Caco-2 (cell line): ENCODE results near the gene GRHPR. TPM values are rescaled to one million over a fixed set of nuclear protein-coding genes. Genes with fewer than 3 reads are reported as not detected.

Source experiments
- BruUV-seq: library from RNA; stranded (reverse); fragments of 400-500 nt; replicated peaks from 2 replicates; lab custom pipeline; 2021; lab: Mats Ljungman, UMichigan
- CTCF ChIA-PET: fragments of 300-600 bp; sonication (Branson Sonifier 250); formaldehyde crosslinking; loops from one replicate; lab custom pipeline; 2022; ENCODE audit warnings: antibody characterized with exemption; lab: Charles Lee
- POLR2A ChIA-PET: fragments of 300-600 bp; sonication (Branson Sonifier 250); formaldehyde crosslinking; loops from one replicate; lab custom pipeline; 2022; ENCODE audit warnings: antibody characterized with exemption; lab: Charles Lee
- DNase-seq, 2 experiments: peaks; one replicate each; pipeline versions ENCODE4 v3.0.0 to v3.0.0-alpha.2; 2020 to 2022
- H3K27me3 ChIP-seq: replicated peaks from 2 replicates; pipeline ENCODE4 v1.6.0; 2011; ENCODE audit warnings: low read length; ENCODE audit not compliant: control insufficient read depth, insufficient read depth
- H3K36me3 ChIP-seq: 2 replicates; pipeline ENCODE4 v1.5.1; 2011; ENCODE audit warnings: low read length; ENCODE audit not compliant: control insufficient read depth, insufficient read depth
- H3K4me1 ChIP-seq: fragments of 250-450 bp; sonication (Bioruptor Pico); 2 replicates; pipeline ENCODE4 v1.5.1; 2020; ENCODE audit warnings: mild to moderate bottlenecking
- H3K4me3 ChIP-seq: 2 replicates; pipeline ENCODE4 v1.5.1; 2011; ENCODE audit warnings: low read depth, mild to moderate bottlenecking, control low read depth, low read length
- H3K9me3 ChIP-seq: fragments of 250-450 bp; sonication (Bioruptor Pico); 2 replicates; pipeline ENCODE4 v1.5.1; 2020; ENCODE audit warnings: mild to moderate bottlenecking, moderate library complexity
- H3K27ac Mint-ChIP-seq: one replicate; pipeline ENCODE4 v1.8.0; 2022; ENCODE audit warnings: mixed read lengths; ENCODE audit not compliant: unreplicated experiment
- H3K27me3 Mint-ChIP-seq: one replicate; pipeline ENCODE4 v1.8.0; 2022; ENCODE audit warnings: mixed read lengths; ENCODE audit not compliant: insufficient read depth, unreplicated experiment
- H3K36me3 Mint-ChIP-seq: one replicate; pipeline ENCODE4 v1.8.0; 2022; ENCODE audit warnings: mild to moderate bottlenecking, mixed read lengths; ENCODE audit not compliant: insufficient read depth, unreplicated experiment
- H3K4me1 Mint-ChIP-seq: one replicate; pipeline ENCODE4 v1.8.0; 2022; ENCODE audit warnings: low read depth, mixed read lengths; ENCODE audit not compliant: unreplicated experiment
- H3K4me3 Mint-ChIP-seq: one replicate; pipeline ENCODE4 v1.8.0; 2022; ENCODE audit warnings: mild to moderate bottlenecking, moderate library complexity, mixed read lengths; ENCODE audit not compliant: unreplicated experiment
- H3K9me3 Mint-ChIP-seq: one replicate; pipeline ENCODE4 v1.8.0; 2022; ENCODE audit warnings: mixed read lengths; ENCODE audit not compliant: unreplicated experiment
- intact Hi-C: fragments of 100-400 bp; cut with micrococcal nuclease; formaldehyde crosslinking; loops from one replicate; pipeline ENCODE4 v1.10.0; 2022; ENCODE audit not compliant: unreplicated experiment
- total RNA-seq: library from RNA; stranded (reverse); gene quantifications from 2 replicates; pipeline ENCODE4 v1.2.3, GENCODE V29; 2022
- TF ChIP-seq, protein P1 (sequence below), 2 experiments: fragments of 200-600 bp in 1 of 2; IDR thresholded peaks; 1 replicate in 1 of 2; 2 replicates in 1 of 2; pipeline versions ENCODE4 v1.5.1 to v1.8.0; 2011 to 2022; ENCODE audit warnings: antibody characterized with exemption in 1 of 2, control low read depth in 1 of 2, inconsistent platforms in 1 of 2, low read depth in 1 of 2, low read length in 1 of 2, mild to moderate bottlenecking in 1 of 2, moderate library complexity in 1 of 2; ENCODE audit not compliant: insufficient read depth in 1 of 2, severe bottlenecking in 1 of 2, unreplicated experiment in 1 of 2

GRHPR gene
- total RNA-seq, 1 experiment from 2014 or later = 82.5 TPM

DNA sequence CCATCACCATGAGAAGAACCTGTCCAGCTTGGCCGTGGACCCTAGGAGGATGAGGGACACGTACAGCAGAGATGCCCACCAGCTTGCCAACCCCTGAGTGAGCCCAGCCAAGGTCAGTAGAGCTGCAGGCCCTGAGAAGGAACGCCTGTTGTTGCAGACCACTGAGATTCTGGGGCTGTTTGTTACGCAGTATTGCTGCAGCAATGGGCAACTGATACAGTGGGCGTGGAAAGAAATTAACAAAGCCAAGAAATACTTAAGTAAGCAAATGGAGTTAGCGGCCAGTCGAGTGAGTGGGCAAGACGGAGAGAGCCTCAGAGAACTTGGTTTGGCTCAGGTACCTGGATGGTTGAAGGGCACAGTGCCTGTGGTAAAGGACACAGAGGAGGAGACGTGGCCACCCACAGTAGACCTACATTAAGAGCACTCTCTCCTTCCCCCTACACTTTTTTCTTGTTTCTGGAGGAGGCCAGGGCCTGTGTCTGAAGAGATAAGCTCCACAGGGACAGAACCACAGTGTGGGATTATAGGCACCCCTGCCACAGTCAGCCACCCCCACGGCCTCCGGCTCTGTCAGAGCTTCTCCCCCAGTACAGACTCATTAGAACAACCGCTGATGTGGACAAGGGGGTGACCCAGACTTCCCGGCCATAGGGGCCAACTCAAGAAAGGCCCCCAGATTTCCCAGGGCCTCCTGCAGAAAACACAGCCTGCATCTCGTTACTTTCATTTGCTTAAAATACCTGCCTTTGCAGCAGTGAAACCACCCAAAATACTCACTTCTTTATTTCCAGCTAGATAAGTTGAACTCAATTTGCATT lies 40.1 kb upstream of the GRHPR start:
- ChIA-PET CTCF (no interaction called here), POLR2A (no interaction called here)
- DNase-seq = no peak
- Histone ChIP-seq H3K4me1 (no peaks in the 10 kb centered on the region), H3K36me3 (no peaks in the 10 kb centered on the region), H3K9me3 (no peaks in the 10 kb centered on the region), H3K4me3 (no peak overlapping the region), H3K27me3 (no peaks in the 10 kb centered on the region)
- BruUV-seq = no TSS peak
- Mint-ChIP-seq H3K4me3 (no peak overlapping the region), H3K9me3 (no peaks in the 10 kb centered on the region), H3K27me3 (no peaks in the 10 kb centered on the region), H3K4me1 (no peaks in the 10 kb centered on the region), H3K27ac (no peak overlapping the region), H3K36me3 (peaks cover 4% of the 10 kb centered on the region)
- intact Hi-C loops = no loop called here
- TF ChIP-seq, protein P1, sequence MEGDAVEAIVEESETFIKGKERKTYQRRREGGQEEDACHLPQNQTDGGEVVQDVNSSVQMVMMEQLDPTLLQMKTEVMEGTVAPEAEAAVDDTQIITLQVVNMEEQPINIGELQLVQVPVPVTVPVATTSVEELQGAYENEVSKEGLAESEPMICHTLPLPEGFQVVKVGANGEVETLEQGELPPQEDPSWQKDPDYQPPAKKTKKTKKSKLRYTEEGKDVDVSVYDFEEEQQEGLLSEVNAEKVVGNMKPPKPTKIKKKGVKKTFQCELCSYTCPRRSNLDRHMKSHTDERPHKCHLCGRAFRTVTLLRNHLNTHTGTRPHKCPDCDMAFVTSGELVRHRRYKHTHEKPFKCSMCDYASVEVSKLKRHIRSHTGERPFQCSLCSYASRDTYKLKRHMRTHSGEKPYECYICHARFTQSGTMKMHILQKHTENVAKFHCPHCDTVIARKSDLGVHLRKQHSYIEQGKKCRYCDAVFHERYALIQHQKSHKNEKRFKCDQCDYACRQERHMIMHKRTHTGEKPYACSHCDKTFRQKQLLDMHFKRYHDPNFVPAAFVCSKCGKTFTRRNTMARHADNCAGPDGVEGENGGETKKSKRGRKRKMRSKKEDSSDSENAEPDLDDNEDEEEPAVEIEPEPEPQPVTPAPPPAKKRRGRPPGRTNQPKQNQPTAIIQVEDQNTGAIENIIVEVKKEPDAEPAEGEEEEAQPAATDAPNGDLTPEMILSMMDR (IDR thresholded peaks at IDR 0.05; ENCODE audit: insufficient read depth in 1 of 2, low read depth in 1 of 2, low read length in 1 of 2, severe bottlenecking in 1 of 2, unreplicated experiment in 1 of 2) = no peak

- TF ChIP-seq, protein P1 (IDR thresholded peaks at IDR 0.05; ENCODE audit: insufficient read depth in 1 of 2, low read depth in 1 of 2, low read length in 1 of 2, severe bottlenecking in 1 of 2, unreplicated experiment in 1 of 2) = no peak
- POLR2A ChIA-PET = no interaction called here
- Mint-ChIP-seq H3K4me3 (no peak overlapping the region), H3K27me3 (no peaks in the 10 kb centered on the region), H3K4me1 (no peaks in the 10 kb centered on the region), H3K9me3 (no peaks in the 10 kb centered on the region), H3K36me3 (peaks cover 4% of the 10 kb centered on the region), H3K27ac (no peak overlapping the region)
- DNase-seq = no peak
- intact Hi-C loops = no loop called here
- no peaks in the 10 kb centered on the region for H3K27me3 ChIP-seq
- no peaks in the 10 kb centered on the region for H3K36me3 ChIP-seq
- CTCF ChIA-PET = no interaction called here
- no peaks in the 10 kb centered on the region for H3K9me3 ChIP-seq
- no peaks in the 10 kb centered on the region for H3K4me1 ChIP-seq
- no peak overlapping the region for H3K4me3 ChIP-seq
- no TSS peak for BruUV-seq
These were observed 39.5 kb upstream of the GRHPR start for GRCh38 chr9:37382982-37383357.

DNA sequence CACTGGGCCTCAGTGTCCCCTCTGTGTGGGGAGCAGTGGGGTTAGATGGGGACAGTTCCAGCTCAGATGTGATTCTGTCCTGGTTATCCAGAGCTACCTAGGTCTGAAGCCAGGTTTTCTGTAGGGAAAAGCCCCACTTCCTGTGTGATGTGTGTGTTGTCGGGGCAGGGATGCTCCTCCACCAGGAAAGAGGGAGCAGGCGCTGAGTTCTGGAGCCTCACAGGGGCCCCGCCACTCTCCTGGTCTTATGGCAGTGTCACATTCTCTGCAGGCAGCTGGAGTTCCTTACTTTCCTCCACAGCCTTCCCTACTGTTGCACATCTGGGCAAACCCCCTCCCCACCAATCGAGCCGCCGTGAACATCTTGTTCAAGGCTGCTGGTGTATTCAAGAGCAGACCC lies 39.1 kb upstream of the GRHPR start:
- no peaks in the 10 kb centered on the region for H3K27me3 Mint-ChIP-seq

More for the DNA sequence above, 39.1 kb upstream of the GRHPR start:
- Mint-ChIP-seq H3K4me1 (no peaks in the 10 kb centered on the region), H3K36me3 (peaks cover 4% of the 10 kb centered on the region), H3K27ac (no peak overlapping the region), H3K9me3 (no peaks in the 10 kb centered on the region), H3K4me3 (no peak overlapping the region)
- no peak for DNase-seq
- Histone ChIP-seq H3K27me3 (no peaks in the 10 kb centered on the region), H3K9me3 (no peaks in the 10 kb centered on the region), H3K36me3 (no peaks in the 10 kb centered on the region), H3K4me1 (no peaks in the 10 kb centered on the region), H3K4me3 (no peak overlapping the region)
- ChIA-PET POLR2A (no interaction called here), CTCF (no interaction called here)
- intact Hi-C loops = no loop called here
- no TSS peak for BruUV-seq
- TF ChIP-seq, protein P1 (IDR thresholded peaks at IDR 0.05; ENCODE audit: insufficient read depth in 1 of 2, low read depth in 1 of 2, low read length in 1 of 2, severe bottlenecking in 1 of 2, unreplicated experiment in 1 of 2) = no peak
